ENCODE data around the gene SGSM2.

The SGSM2 gene

DNA sequence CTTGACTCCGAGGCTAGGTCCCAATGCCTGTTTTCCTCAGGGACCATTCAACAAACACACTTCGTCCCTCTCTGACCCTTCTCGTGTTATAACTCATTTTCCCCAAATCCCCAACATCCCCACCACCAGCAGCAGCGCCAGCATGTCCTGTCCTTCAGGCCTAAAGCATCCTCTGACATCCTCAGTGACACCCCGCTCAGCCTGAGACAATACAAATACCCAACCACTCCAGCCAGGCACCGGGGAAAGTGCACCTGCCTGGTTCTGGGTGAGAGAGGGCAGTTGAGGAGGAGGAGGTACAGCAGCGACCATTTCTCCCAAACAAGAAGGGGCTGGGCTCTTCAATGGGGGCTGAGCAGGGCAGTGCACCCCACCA lies 58.9 kb downstream of the SGSM2 start:
- TF ChIP-seq, protein P1, sequence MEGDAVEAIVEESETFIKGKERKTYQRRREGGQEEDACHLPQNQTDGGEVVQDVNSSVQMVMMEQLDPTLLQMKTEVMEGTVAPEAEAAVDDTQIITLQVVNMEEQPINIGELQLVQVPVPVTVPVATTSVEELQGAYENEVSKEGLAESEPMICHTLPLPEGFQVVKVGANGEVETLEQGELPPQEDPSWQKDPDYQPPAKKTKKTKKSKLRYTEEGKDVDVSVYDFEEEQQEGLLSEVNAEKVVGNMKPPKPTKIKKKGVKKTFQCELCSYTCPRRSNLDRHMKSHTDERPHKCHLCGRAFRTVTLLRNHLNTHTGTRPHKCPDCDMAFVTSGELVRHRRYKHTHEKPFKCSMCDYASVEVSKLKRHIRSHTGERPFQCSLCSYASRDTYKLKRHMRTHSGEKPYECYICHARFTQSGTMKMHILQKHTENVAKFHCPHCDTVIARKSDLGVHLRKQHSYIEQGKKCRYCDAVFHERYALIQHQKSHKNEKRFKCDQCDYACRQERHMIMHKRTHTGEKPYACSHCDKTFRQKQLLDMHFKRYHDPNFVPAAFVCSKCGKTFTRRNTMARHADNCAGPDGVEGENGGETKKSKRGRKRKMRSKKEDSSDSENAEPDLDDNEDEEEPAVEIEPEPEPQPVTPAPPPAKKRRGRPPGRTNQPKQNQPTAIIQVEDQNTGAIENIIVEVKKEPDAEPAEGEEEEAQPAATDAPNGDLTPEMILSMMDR (IDR thresholded peaks at IDR 0.05; ENCODE audit: control extremely low read depth, extremely low read depth, low read depth, missing control alignments): no peak
- no peak for DNase-seq (ENCODE audit: extremely low spot score)
- POLR2A ChIA-PET: interaction anchor here (1.0 kb wide), 1 partner anchor 14 kb away, joined by 3 read pairs; no protein-coding TSS in a partner anchor
- CTCF ChIA-PET: interaction anchor here (1.1 kb wide), 1 partner anchor 14 kb away, joined by 3 read pairs; no protein-coding TSS in a partner anchor

DNA sequence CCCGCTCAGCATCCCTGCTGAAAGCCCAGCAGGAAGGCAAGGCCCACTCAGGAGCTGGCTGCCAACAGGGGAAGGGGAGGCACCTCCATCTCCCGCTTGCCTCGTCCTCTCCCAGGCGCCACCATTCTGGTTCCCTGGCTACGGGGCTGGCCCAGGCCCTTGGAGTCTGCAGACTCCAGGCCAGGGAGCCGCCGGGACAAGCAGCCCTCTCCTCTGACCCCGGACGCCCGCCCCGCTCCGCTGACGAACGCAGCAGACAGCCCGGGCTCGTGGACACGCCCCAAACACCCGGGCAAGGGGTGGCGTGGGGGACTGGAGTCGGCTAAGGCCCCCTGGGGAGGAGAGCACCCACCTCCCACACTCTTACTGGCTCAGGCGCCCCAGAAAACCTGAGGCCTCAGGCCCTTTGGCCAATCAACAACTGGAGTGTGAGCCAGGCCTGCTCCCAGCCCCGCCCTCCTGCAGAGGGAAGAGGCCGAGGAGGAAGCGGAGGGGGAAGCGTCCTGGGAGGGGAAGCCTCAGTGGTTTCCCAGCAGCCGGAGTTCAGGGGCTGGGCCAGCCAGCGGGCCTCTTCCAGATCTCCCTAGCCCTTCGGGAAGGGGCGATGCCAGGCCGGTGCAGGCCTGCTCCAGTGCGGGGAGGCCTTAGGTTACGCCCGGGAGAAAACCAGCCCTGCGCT lies 59.4 kb downstream of the SGSM2 start:
- TF ChIP-seq, protein P1 (IDR thresholded peaks at IDR 0.05; ENCODE audit: control extremely low read depth, extremely low read depth, low read depth, missing control alignments): no peak
- ChIA-PET CTCF (interaction anchor here (1.8 to 11.6 kb wide), 2 partner anchors 14 to 19 kb away, joined by 7 to 75 read pairs; no protein-coding TSS in a partner anchor), POLR2A (interaction anchor here (1.0 kb wide), 1 partner anchor 14 kb away, joined by 3 read pairs; no protein-coding TSS in a partner anchor)
- DNase-seq (ENCODE audit: extremely low spot score): peak; percentile 71

DNA sequence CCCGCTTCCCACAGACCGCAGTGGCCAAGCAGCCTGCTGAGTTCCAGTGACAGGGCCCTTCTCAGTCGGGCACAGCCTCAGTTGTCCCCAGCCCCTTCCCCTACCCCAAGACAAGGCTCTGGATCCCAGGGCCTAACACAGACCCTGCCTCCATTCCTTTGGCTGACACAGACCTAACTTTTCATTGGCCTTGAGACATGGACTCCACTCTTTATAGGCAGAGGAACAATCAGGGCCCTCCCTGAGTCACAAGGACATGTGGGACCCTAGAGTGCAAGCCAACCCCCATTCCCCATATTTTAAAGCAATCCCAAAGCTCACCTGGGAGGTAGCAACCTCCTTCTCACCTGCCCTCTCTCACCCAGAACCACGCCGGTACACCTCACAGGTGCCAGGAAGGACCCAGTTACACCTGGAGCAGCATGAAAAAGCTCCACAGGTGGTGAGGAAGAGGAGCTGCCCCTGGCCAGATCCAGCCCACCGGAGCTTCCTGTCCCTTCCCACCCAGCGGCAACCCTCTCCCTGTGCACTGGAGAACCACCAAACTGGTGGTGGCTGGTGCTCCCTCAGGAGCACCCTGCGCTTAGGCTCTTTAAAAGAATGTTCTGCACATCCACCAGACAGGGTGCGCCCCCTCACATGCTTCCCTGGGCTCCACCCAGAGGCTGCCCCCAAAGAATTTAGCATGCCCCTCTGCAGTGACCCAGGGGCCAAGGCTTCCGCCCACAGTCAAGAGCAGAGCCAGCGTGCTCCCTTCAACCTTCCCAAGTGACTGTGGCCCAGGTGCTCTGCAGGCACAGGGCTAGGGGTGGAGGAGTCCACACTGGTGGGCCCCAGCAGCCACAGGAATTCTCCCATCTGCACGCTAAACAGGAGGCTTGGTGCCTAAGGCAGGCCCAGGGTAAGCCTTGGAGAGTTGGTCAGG lies 60.2 kb downstream of the SGSM2 start:
- TF ChIP-seq, protein P1 (IDR thresholded peaks at IDR 0.05; ENCODE audit: control extremely low read depth, extremely low read depth, low read depth, missing control alignments): no peak
- CTCF ChIA-PET: interaction anchor here (1.8 to 11.6 kb wide), 2 partner anchors 15 to 19 kb away, joined by 7 to 75 read pairs; no protein-coding TSS in a partner anchor
- DNase-seq (ENCODE audit: extremely low spot score): no peak
- POLR2A ChIA-PET: no interaction called here

DNA sequence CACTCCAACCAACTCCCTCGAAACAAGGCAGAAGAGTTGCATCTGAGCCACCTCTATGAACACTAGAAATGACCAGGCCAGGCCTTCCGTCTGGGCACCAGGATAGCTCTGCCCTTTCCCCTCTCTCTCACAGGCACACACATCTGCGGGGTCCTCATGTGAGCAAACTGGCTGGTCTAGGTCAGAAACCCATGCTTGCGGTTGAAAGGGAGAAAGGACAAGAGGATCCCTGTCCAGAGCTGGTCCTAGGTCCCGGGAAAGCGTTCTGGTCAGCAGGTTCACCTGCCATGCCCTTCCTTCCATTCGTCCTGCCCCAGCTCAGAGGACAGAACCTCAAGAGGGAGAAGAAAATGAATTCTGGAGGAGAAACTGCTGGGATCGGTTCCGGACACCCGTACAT lies 60.9 kb downstream of the SGSM2 start:
- TF ChIP-seq, protein P1 (IDR thresholded peaks at IDR 0.05; ENCODE audit: control extremely low read depth, extremely low read depth, low read depth, missing control alignments): no peak
- ChIA-PET POLR2A (no interaction called here), CTCF (interaction anchor here (1.8 to 11.6 kb wide), 2 partner anchors 15 to 18 kb away, joined by 7 to 75 read pairs; no protein-coding TSS in a partner anchor)
- no peak for DNase-seq (ENCODE audit: extremely low spot score)

DNA sequence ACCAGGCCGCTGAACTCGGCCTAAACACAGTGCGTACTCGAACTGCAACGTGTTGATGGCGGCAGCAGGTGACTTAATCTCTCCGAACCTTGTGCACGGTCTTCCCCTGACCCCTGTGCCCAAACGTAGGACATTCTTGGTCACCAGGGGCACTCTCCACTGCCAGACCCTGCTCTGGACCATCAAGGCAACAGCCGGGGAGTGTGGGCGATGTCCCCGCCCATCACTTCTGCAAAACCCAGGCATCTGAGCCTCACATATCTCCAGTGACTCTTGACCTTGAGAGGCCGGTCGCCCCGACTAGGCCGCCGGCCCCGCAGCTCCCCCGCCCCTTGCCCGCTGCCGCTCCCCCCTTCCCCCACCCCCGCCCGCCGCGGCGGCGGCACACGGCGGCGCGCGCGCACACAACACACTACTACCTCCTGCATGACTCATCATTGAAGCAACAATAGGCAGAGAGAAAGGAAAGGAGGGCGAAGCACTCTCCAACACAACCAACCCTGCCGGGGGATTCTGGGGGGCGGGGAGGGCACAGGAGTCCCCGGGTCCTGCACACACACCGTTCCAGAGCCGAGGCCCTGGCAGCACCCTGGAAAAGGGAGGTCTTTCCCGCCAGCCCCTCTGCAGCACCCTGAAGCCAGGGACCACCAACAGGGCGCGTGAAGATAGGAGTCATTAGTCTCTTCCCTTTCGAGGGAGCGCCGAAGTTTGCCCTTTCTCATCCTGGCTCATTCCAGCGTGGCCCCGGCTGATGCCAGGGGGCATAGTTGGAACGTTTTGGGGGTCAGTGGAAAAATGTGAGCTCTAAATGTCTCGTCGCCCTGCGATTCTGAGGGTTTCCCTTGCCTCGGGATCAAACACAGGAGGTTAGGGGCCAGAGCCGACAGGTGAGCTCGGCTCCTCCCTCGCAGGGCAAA lies 61.6 kb downstream of the SGSM2 start:
- no peak for DNase-seq (ENCODE audit: extremely low spot score)
- POLR2A ChIA-PET: no interaction called here

More for the DNA sequence above, 61.6 kb downstream of the SGSM2 start:
- CTCF ChIA-PET: interaction anchor here (1.8 to 11.6 kb wide), 3 partner anchors 16 to 17 kb away, joined by 7 to 75 read pairs (median 37); no protein-coding TSS in a partner anchor
- TF ChIP-seq, protein P1 (IDR thresholded peaks at IDR 0.05; ENCODE audit: control extremely low read depth, extremely low read depth, low read depth, missing control alignments): no peak

All from GM10248 (cell line).